PC-3 (cell line): ENCODE measurements around the gene PCDHGA7. TPM values are rescaled to one million over a fixed set of nuclear protein-coding genes. Genes with fewer than 3 reads are reported as not detected.
"Not testable (repeated sequence)": the region's sequence is repeated elsewhere in the genome, so short reads cannot be mapped to it uniquely, and the experiment has no call there.

Source experiments
- ATAC-seq: fragments of 200-7000 bp; cut with Tn5 transposase; 2 replicates; pipeline ENCODE4 v1.9.1; 2020; ENCODE audit warnings: mild to moderate bottlenecking, moderate library complexity
- BruUV-seq: library from RNA; stranded (reverse); fragments of 400-500 nt; replicated peaks from 2 replicates; lab custom pipeline; 2021; lab: Mats Ljungman, UMichigan
- CTCF ChIA-PET: fragments of 300-600 bp; sonication (Branson Sonifier 250); formaldehyde crosslinking; loops from one replicate; lab custom pipeline; 2022; ENCODE audit warnings: antibody characterized with exemption; lab: Charles Lee
- POLR2A ChIA-PET: fragments of 300-600 bp; sonication (Branson Sonifier 250); formaldehyde crosslinking; loops from one replicate; lab custom pipeline; 2022; ENCODE audit warnings: antibody characterized with exemption; ENCODE audit not compliant: unreplicated experiment; lab: Charles Lee
- DNase-seq: peaks from one replicate; pipeline ENCODE4 v3.0.0-alpha.2; 2015
- H2AFZ ChIP-seq: fragments of 300-600 bp; sonication (generic); 2 replicates; pipeline ENCODE4 v1.6.0; 2016; ENCODE audit warnings: antibody characterized with exemption, low read length
- H3F3A ChIP-seq: fragments of 300-600 bp; sonication (generic); one replicate; pipeline ENCODE4 v1.6.0; 2017; ENCODE audit warnings: antibody characterized with exemption, low read length, control low read depth, mild to moderate bottlenecking; ENCODE audit not compliant: unreplicated experiment
- H3K27ac ChIP-seq: fragments of 300-600 bp; sonication (generic); 2 replicates; pipeline ENCODE4 v1.5.1; 2016; ENCODE audit warnings: mild to moderate bottlenecking, low read length
- H3K27me3 ChIP-seq: fragments of 300-600 bp; sonication (generic); 2 replicates; pipeline ENCODE4 v1.6.1; 2016; ENCODE audit warnings: low read length, mixed read lengths
- H3K36me3 ChIP-seq: fragments of 300-600 bp; sonication (generic); 2 replicates; pipeline ENCODE4 v1.6.1; 2016; ENCODE audit warnings: low read depth, mixed run types, low read length, mixed read lengths
- H3K4me1 ChIP-seq: fragments of 300-600 bp; sonication (generic); 2 replicates; pipeline ENCODE4 v1.5.1; 2016; ENCODE audit warnings: low read length; ENCODE audit not compliant: insufficient read depth
- H3K4me2 ChIP-seq: fragments of 300-600 bp; sonication (generic); 2 replicates; pipeline ENCODE4 v1.6.0; 2016; ENCODE audit warnings: low read length
- H3K4me3 ChIP-seq: fragments of 300-600 bp; sonication (generic); 2 replicates; pipeline ENCODE4 v1.5.1; 2016; ENCODE audit warnings: mild to moderate bottlenecking, low read length, mixed read lengths
- H3K79me2 ChIP-seq: fragments of 300-600 bp; sonication (generic); 2 replicates; pipeline ENCODE4 v1.6.1; 2017; ENCODE audit warnings: low read length, mixed read lengths
- H3K9ac ChIP-seq: fragments of 300-600 bp; sonication (generic); 2 replicates; pipeline ENCODE4 v1.6.0; 2016; ENCODE audit warnings: mild to moderate bottlenecking, low read length
- H3K9me2 ChIP-seq: fragments of 300-600 bp; sonication (generic); replicated peaks from 2 replicates; pipeline ENCODE4 v1.6.1; 2016; ENCODE audit warnings: mixed run types, low read length, mixed read lengths
- H3K9me3 ChIP-seq: fragments of 300-600 bp; sonication (generic); 2 replicates; pipeline ENCODE4 v1.6.1; 2016; ENCODE audit warnings: low read length, mixed read lengths
- H4K20me1 ChIP-seq: fragments of 300-600 bp; sonication (generic); 2 replicates; pipeline ENCODE4 v1.6.1; 2016; ENCODE audit warnings: low read length, mixed read lengths
- CTCF ChIP-seq: fragments of 300-600 bp; sonication (generic); conservative IDR thresholded peaks from 2 replicates; pipeline ENCODE4 v1.5.1; 2017; ENCODE audit warnings: antibody characterized with exemption, low read depth, mild to moderate bottlenecking, low read length
- EZH2 ChIP-seq: fragments of 300-600 bp; sonication (generic); IDR thresholded peaks from one replicate; pipeline ENCODE4 v1.6.1; 2017; ENCODE audit warnings: antibody characterized with exemption, mild to moderate bottlenecking, low read length; ENCODE audit not compliant: unreplicated experiment
- EZH2phosphoT487 ChIP-seq: fragments of 300-600 bp; sonication (generic); IDR thresholded peaks from 2 replicates; pipeline ENCODE4 v1.6.1; 2018; ENCODE audit warnings: mild to moderate bottlenecking, antibody characterized with exemption, low read length, borderline replicate concordance
- intact Hi-C: fragments of 100-400 bp; cut with micrococcal nuclease; formaldehyde crosslinking; loops from 2 replicates; pipeline ENCODE4 v1.9.0; 2023
- total RNA-seq: library from RNA; depleted of rRNA; stranded (reverse); fragments of >200 nt; gene quantifications from 2 replicates; pipeline ENCODE4 v1.2.3, GENCODE V29; 2014

The PCDHGA7 gene
- total RNA-seq, 1 experiment from 2014 or later, result 0.51 TPM

GRCh38 chr5:141431286-141431685 lies 48.7 kb downstream of the PCDHGA7 start:
- DNase-seq, result no peak
- ChIA-PET CTCF (no interaction called here), POLR2A (no interaction called here)
- H2AFZ ChIP-seq, result no peak overlapping the region
- no peaks in the 10 kb centered on the region for H3K36me3 ChIP-seq
- no peak overlapping the region for H3K27ac ChIP-seq
- intact Hi-C loops, result no loop called here
- no peaks in the 10 kb centered on the region for H3K9me2 ChIP-seq
- H3K9ac ChIP-seq, result no peak overlapping the region
- H3F3A ChIP-seq, result no peaks in the 10 kb centered on the region
- no peaks in the 10 kb centered on the region for H3K27me3 ChIP-seq
- TF ChIP-seq CTCF (no peak), EZH2phosphoT487 (no peak), EZH2 (no peak)
- 0 out of 2 replicates have a peak, but pooled peaks cover 4% of the 10 kb centered on the region for H3K9me3 ChIP-seq
- BruUV-seq, result no TSS peak
- no peaks in the 10 kb centered on the region for H3K4me1 ChIP-seq
- no peaks in the 10 kb centered on the region for H4K20me1 ChIP-seq
- no peak overlapping the region for H3K4me2 ChIP-seq
- ATAC-seq, result no peak
- H3K79me2 ChIP-seq, result no peaks in the 10 kb centered on the region
- no peak overlapping the region for H3K4me3 ChIP-seq

- DNase-seq, H2AFZ ChIP-seq, H3F3A ChIP-seq, H3K27ac ChIP-seq, ATAC-seq, H3K36me3 ChIP-seq, H3K9ac ChIP-seq, POLR2A ChIA-PET, H3K9me2 ChIP-seq, intact Hi-C loops, H4K20me1 ChIP-seq, H3K79me2 ChIP-seq, H3K4me3 ChIP-seq, H3K4me1 ChIP-seq, H3K4me2 ChIP-seq, CTCF ChIA-PET, H3K27me3 ChIP-seq, BruUV-seq, H3K9me3 ChIP-seq: not testable (repeated sequence)
Measured at GRCh38 chr5:141432308-141432707, 49.8 kb downstream of the PCDHGA7 start.

- CTCF ChIA-PET, H3K9me3 ChIP-seq, BruUV-seq, H2AFZ ChIP-seq, H3K4me2 ChIP-seq, H3K36me3 ChIP-seq, ATAC-seq, H3K79me2 ChIP-seq, H4K20me1 ChIP-seq, DNase-seq, H3K9ac ChIP-seq, H3K4me3 ChIP-seq, H3K27me3 ChIP-seq, H3K9me2 ChIP-seq, H3K4me1 ChIP-seq, intact Hi-C loops, POLR2A ChIA-PET, H3F3A ChIP-seq, H3K27ac ChIP-seq: not testable (repeated sequence)
Measured at GRCh38 chr5:141432726-141433125, 50.2 kb downstream of the PCDHGA7 start.

DNA sequence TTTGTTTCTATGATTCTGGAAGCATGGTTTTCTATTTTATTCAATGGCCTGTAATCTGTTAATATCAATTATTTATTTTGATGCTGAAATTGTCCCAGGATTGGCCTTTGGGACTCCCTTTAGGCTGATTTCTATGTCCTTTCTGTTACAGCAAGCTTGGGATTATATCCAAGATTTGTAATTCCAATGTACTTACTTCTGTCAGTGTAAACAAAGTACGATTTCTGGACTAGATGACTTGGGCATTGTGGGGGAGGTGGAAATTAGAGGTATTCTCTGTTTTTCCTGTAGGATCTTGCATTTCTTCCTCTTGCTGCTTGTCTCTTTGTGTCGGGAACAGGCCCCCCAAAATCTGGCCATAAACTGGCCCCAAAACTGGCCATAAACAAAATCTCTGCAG lies 51.5 kb downstream of the PCDHGA7 start:
- no TSS peak for BruUV-seq

More for the DNA sequence above, 51.5 kb downstream of the PCDHGA7 start:
- no peak overlapping the region for H3K4me2 ChIP-seq
- no peaks in the 10 kb centered on the region for H3K9me2 ChIP-seq
- no peak for TF ChIP-seq EZH2phosphoT487
- no peak for TF ChIP-seq CTCF
- no peak for TF ChIP-seq EZH2
- H2AFZ ChIP-seq, result no peak overlapping the region
- 0 out of 2 replicates have a peak, but pooled peaks cover 4% of the 10 kb centered on the region for H3K9me3 ChIP-seq
- no peaks in the 10 kb centered on the region for H3K79me2 ChIP-seq
- H4K20me1 ChIP-seq, result no peaks in the 10 kb centered on the region
- CTCF ChIA-PET, result no interaction called here
- POLR2A ChIA-PET, result no interaction called here
- no peak for ATAC-seq
- no peak overlapping the region for H3K9ac ChIP-seq
- no peaks in the 10 kb centered on the region for H3K27me3 ChIP-seq
- intact Hi-C loops, result no loop called here
- H3K4me1 ChIP-seq, result no peaks in the 10 kb centered on the region
- no peaks in the 10 kb centered on the region for H3K36me3 ChIP-seq
- no peaks in the 10 kb centered on the region for H3F3A ChIP-seq
- H3K4me3 ChIP-seq, result no peak overlapping the region
- no peak overlapping the region for H3K27ac ChIP-seq
- no peak for DNase-seq
